ENCODE measurements around the gene EIF4B.

DNA sequence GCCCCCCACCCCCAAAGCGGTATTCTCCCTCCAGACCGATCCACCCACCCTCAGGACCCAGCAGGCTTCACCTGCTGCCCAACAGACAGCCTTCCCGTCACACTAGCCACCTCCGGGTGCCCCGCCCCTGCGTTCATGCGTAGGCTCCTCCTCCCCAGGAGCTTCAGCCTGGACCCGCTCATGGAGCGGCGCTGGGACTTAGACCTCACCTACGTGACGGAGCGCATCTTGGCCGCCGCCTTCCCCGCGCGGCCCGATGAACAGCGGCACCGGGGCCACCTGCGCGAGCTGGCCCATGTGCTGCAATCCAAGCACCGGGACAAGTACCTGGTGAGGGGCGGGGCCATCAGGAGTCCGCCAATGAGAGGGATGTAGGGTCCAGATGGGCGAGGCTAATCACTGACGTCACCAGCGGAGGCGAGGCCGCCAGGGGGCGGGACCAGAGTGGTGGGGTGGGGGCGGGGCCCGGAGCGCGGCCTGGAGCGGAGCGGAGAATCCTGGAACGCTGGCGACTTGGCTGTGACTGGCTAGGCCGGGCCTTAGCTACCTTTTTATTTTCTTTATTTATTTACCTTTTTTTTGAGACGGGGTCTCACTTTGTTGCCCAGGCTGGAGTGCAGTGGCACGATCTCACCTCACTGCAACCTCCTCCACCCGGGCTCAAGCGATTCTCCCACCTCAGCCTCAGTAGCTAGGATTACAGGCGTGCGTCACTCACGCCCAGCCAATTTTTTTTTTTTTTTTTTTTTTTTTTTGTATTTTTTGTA, 48.0 kb downstream of the EIF4B start:
- TF ChIP-seq, protein P1, sequence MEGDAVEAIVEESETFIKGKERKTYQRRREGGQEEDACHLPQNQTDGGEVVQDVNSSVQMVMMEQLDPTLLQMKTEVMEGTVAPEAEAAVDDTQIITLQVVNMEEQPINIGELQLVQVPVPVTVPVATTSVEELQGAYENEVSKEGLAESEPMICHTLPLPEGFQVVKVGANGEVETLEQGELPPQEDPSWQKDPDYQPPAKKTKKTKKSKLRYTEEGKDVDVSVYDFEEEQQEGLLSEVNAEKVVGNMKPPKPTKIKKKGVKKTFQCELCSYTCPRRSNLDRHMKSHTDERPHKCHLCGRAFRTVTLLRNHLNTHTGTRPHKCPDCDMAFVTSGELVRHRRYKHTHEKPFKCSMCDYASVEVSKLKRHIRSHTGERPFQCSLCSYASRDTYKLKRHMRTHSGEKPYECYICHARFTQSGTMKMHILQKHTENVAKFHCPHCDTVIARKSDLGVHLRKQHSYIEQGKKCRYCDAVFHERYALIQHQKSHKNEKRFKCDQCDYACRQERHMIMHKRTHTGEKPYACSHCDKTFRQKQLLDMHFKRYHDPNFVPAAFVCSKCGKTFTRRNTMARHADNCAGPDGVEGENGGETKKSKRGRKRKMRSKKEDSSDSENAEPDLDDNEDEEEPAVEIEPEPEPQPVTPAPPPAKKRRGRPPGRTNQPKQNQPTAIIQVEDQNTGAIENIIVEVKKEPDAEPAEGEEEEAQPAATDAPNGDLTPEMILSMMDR (IDR thresholded peaks at IDR 0.05), result no peak
- no peak for TF ChIP-seq EZH2 (IDR thresholded peaks at IDR 0.05; ENCODE audit: borderline replicate concordance, insufficient read depth, low read depth, low read length, poor library complexity, severe bottlenecking)
